ENCODE results near the gene FERMT1.

The FERMT1 gene

DNA sequence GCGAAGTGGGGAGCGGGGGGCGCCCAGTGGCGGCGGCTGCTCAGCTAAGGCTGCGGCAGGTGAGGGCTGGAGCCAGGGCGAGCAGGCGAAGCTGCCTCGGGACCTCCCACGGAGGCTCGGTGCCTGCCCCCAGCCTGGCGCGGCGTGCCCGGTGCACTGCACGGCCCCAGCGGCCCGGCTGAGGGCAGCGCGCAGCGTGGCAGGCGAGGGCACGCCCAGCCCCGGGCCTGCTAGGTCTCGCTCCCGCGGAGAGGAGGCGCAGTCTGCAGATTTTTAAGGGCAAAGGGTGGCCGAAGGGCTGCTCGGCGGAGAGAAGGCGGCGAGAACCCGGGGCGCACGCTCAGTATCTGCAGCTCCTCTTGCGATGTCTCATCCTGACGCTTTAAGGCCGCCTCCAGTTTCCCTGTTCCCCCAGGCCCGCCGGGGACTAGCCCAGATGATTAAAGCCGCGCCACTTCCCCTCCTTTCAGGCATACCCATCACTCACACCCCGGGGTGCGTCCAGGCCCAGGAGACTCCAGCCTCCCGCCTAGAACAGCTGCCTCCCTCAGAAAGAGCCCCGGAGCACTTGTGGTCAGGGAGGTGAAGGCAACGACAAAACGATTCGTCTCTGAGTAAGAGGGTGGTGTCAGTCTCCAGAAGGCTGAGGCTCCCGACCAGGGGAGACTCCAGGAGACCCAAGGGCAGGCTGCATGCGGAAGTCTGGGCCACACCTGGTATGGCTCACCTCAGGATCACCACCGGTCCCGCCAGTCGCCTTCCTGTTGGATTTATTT lies at the start of gene FERMT1:
Gene FERMT1, minus strand, starts transcription at position 158 of the 776 bp plus-strand sequence. CDS start 3,476 bp downstream, outside the sequence.
- peak; percentile 20 to 47 for DNase-seq (ENCODE audit: low read depth in 2 of 2)

GRCh38 chr20:6169251-6169650 lies 46.4 kb upstream of the FERMT1 start:
- DNase-seq (ENCODE audit: low read depth in 2 of 2): no peak

DNA sequence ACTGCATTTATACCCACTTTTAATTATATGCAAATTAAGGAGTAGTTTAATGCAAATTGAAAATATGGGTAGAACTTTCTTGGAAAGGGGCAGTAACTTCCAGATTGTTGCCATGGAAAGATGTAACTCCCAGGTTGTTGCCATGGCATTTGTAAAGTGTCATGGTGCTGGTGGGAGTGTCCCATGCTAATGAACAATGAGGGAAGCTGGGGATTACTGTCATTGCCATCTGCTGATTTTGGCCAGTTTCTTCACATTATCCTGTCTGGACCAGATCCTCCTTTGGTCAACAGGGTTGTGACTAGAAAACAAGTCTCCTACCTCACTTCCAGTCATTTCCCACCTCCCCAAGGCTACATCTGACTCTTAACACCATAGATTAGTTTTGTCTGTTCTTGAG lies 45.4 kb upstream of the FERMT1 start:
- DNase-seq (ENCODE audit: low read depth in 2 of 2): no peak

- DNase-seq (ENCODE audit: low read depth in 2 of 2): no peak
Measured at GRCh38 chr20:6165346-6165745, 42.5 kb upstream of the FERMT1 start.

- no peak for DNase-seq (ENCODE audit: low read depth in 2 of 2)
Measured at GRCh38 chr20:6164421-6165341, 41.9 kb upstream of the FERMT1 start.

GRCh38 chr20:6160736-6161135 lies 37.9 kb upstream of the FERMT1 start:
- no peak for DNase-seq (ENCODE audit: low read depth in 2 of 2)

DNA sequence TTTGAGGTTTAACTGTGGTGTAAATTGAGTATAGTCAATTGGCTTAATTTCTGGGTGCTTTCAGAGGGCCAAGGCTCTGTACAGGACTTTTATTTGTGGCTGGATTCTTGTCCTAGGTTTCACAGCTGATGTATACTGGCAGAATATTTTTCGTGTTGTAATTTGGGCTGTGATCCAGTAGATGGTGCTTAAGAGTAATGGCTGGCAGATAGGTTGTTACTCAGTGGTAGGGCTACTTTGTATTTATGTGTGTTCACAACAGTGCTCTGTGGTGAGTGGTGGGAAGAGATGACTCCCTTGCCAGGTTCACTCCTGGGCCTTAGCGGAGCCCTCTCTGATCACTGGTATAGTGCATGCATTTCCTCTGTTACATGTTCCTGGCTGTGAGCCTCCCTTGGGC lies 34.5 kb upstream of the FERMT1 start:
- DNase-seq (ENCODE audit: low read depth in 2 of 2): no peak

DNA sequence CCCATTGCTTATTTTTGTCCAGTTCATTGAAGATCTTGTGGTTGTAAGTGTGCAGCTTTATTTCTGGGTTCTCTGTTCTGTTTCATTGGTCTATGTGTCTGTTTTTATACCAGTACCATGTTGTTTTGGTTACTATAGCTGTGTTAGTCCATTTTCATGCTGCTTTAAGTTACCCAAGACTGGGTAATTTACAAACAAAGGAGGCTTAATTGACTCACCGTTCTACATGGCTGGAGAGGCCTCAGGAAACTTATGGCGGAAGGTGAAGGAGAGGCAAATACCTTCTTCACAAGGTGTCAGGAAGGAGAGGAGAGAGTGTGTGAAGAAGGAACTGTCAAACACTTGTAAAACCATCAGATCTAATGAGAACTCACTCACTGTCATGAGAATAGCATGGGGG lies 29.9 kb upstream of the FERMT1 start:
- DNase-seq (ENCODE audit: low read depth in 2 of 2): no peak

DNA sequence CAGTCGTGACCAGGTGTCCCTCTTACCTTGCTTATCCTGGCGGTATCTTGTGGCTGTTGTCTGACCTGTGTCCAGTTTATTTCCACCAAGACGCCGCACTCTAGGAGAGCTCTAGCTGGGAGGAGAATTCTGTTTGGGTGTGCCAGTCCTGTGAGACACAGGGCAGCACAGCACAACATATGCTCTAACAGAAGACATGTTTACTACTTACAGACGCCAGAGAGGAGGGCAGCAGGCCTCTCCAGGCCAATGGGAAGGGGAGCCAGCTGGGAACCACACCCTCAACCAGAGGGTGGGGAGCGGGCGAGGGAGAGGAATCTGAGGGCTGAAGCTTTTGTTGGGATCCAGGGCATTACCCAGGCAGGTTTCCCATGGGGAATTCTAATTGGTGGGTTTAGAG lies 25.2 kb upstream of the FERMT1 start:
- DNase-seq (ENCODE audit: low read depth in 2 of 2): no peak

DNA sequence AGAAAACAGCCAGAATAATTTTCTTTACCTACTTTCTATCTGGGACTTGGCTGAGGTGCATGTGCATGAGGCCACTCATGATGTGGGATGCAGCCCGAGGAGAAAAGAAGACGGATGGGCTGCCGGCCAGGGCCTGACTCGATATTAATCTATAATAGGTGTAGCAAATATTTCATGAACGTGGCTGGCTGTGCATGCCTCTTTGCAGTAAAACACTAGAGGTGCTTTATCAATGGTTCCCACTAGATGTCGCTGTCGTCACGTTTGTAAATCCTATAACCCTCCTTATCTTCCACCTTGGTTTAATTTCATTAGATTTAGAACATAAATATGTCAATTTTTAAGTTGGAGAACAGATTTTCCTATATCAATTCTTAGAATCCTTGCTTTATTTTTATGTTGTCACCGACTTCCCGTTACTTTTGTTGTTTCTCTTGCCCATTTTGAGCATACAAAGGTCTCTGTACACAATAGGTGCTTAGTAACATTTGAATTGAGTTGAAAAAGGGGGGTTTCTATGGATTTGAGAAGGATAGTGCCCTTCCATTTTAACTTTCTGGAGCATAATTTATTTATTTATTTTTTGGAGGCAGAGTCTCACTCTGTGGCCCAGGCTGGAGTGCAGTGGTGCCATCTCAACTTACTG lies 19.6 kb upstream of the FERMT1 start:
- DNase-seq (ENCODE audit: low read depth in 2 of 2): peak in 1 of 2 donors; percentile 36

DNA sequence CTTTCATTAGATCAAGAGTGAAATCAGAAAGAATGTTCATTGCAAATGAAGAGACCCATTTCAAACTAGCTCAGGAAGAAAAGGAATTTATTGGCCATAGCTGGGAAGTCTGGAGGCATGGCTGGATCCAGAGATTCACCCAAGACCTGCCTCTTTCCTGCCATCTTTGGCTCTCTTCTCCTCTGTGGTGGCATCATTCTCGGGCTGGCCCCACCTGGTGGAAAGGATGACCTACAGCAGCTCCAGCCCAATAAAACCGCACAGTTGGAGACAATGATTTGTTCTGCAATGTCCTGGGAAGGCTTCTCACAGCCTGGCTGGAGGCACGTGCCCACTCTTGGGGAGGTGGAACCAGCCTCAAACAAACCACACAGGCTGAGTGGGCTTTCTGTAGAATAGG lies 18.1 kb upstream of the FERMT1 start:
- no peak for DNase-seq (ENCODE audit: low read depth in 2 of 2)

DNA sequence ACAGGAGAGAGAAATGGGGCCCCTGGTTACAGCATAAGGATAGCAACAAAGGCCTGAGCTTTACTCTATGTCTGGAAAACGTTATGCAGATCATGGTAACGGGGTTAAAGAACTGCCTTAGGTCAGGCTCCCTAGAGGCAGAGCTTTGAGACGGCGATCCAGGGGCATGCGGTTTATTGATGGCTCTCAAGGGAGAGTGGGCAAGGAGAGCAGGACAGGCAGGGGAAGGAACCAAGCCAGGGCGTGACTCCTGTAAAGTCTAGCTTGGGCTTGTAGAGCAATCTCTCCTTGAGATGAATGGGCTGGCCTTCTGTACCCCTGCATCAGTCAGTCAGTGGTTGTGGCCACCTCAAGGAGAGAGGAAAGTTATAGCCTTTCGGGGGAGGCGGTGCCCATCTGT lies 12.5 kb upstream of the FERMT1 start:
- DNase-seq (ENCODE audit: low read depth in 2 of 2): no peak

DNA sequence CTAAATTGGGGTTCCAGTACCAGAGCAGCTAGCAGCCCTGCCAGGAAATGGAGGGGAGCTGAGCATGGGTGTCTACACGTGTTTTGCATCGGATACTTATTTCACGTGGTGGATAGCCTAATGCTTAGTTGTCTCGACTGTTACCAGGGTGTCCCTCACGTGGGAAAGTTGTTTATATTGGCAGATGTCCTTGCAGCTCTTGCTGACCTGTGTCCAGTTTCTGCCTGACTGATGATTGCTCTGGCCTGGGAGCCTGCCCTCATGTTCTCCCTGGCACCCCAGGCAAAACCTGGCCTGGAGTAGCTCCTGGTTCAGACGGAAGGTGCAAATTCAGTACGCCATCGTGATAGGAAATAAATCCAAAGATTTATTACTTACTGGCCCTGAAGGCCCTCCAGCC lies 11.8 kb upstream of the FERMT1 start:
- no peak for DNase-seq (ENCODE audit: low read depth in 2 of 2)

DNA sequence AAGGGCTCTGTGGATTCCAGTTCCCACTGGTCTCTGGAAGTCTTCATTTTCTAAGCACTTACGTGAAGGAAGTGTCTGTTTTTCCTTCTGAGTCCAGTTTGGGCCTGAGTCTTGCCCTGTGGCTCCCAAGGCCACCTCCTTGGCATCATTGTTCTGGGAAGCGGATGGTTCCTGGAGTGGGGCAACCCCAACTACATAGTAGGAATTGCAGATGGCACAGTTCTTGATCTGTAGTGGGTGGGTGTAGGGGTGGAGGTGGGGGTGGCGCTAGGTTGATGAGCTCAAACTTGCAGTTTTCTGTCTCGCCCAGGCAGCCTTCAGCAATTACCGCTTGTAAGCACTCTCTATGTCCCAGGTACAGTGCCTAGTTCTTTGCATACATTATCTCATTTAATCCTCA lies 7.2 kb upstream of the FERMT1 start:
- DNase-seq (ENCODE audit: low read depth in 2 of 2): no peak

DNA sequence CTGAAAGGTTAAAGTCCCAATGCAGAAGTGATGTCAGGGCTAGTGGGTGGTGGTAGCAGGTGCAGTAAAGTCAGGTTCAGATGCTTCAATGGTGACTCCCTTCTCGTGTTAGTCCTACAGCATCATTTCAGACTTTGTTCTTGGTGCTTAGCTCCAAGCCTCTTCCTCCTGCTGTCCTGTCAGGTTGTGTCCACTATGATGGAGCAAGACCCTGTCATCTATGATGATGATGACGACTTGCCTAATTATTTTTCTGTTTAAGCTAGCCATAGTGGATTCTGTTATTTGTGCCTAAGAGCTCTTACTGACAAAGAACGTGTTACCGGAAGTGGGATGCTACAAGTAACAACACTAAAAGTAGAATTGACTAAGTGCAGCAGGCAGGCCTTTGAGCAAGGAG lies 5.0 kb upstream of the FERMT1 start:
- no peak for DNase-seq (ENCODE audit: low read depth in 2 of 2)

DNA sequence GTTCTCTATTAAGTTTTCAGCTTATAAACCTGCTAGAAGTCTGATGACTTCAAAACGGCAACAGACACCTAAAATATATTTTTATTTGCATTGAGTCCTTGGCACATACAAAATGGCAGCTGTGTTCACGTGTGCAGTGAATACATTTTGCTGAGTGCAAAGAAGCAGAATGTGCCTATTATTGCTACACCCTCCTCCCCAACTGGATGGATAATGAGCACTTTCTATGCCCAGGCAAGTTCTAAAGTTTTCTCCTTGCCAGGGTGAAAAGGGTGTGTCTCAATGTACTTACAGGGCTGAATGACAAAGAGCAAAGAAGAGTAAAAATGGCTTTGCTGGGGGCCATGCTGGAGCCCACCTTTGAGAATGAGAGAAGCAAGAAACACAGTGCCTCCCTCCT lies 4.0 kb upstream of the FERMT1 start:
- no peak for DNase-seq (ENCODE audit: low read depth in 2 of 2)

- DNase-seq (ENCODE audit: low read depth in 2 of 2): no peak
Measured at GRCh38 chr20:6123649-6124014, 802 bp upstream of the FERMT1 start.

- no peak for DNase-seq (ENCODE audit: low read depth in 2 of 2)
Measured at GRCh38 chr20:6122111-6122872, 538 bp downstream of the FERMT1 start.

GRCh38 chr20:6121504-6121903 lies 1.3 kb downstream of the FERMT1 start:
- no peak for DNase-seq (ENCODE audit: low read depth in 2 of 2)

DNA sequence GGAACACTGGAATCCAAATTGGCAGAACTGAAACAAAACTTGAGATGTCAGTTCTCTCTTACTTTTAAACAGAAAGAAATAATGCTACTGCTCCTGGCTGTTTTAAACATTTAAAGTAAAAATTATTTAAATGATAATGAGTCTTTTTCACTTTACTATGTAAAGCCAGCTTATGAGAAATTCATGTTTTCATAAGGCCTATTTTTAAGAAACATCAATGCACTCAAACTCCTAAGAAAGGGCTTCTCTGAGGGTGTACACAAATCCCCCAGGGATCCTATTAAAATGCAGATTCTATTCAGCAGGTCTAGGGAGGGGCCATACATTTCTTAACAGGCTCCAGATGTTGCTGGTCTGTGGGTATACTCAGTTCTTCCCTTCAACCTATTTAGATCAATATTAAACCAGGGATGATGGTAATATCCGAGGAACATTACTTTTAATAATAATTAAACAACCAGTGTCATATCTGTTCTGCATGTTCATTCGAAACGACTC lies 2.3 kb downstream of the FERMT1 start:
- no peak for DNase-seq (ENCODE audit: low read depth in 2 of 2)

- DNase-seq (ENCODE audit: low read depth in 2 of 2): no peak
Measured at GRCh38 chr20:6116758-6117157, 6.1 kb downstream of the FERMT1 start.
